HG02981 (cell line): ENCODE results near the gene TEX38.
A peak's percentile ranks its signal among the peaks of the same experiment; 100 is the strongest.
"Not testable (repeated sequence)": the region's sequence is repeated elsewhere in the genome, so short reads cannot be mapped to it uniquely, and the experiment has no call there.

Experiments
- ATAC-seq: cut with Tn5 transposase; IDR thresholded peaks from one replicate; pipeline ENCODE4 v1.9.1; 2021; ENCODE audit warnings: mild to moderate bottlenecking, moderate library complexity; ENCODE audit not compliant: unreplicated experiment

Gene TEX38

GRCh38 chr1:46654698-46655097, 17.0 kb upstream of the TEX38 start:
- ATAC-seq = not testable (repeated sequence)

- ATAC-seq = no peak
Observed at GRCh38 chr1:46655848-46656247, 15.8 kb upstream of the TEX38 start.

DNA sequence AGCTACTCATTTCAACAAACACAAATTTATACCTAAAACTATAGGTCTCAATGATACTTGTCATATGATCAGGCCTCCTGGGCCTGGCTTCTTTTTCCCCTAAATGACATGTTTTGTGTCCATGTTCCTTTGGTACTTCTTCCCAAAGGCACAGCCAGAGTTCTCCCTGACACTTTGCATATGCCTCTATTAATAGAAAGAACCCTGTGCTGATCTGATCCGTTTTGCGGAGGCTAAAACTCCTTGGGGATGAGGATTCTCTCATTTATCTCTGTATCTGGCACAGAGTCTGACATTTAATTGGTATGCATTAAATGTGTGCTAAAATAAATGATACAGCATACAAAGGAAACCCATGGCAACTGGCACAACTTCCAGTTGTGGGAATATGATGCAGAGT, 15.0 kb upstream of the TEX38 start:
- ATAC-seq = no peak

DNA sequence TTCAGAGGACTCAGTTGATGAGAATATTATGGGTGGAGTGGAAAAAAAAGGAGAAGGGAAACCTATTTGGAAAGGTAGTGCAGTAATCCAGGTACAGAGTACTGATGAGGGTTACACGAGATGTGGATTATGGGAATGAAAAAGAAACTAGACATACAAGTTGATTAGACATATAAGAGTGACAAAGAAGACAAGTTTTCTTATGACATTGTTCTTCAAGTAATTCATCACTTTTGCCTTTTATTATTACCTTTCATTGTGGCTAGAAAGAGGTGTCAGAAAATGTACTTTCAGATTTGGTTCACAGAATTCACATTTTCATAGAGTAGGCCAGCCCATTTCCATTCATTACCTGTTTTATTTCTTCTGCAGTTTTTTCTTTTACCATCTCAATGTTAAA, 13.9 kb upstream of the TEX38 start:
- ATAC-seq = no peak

DNA sequence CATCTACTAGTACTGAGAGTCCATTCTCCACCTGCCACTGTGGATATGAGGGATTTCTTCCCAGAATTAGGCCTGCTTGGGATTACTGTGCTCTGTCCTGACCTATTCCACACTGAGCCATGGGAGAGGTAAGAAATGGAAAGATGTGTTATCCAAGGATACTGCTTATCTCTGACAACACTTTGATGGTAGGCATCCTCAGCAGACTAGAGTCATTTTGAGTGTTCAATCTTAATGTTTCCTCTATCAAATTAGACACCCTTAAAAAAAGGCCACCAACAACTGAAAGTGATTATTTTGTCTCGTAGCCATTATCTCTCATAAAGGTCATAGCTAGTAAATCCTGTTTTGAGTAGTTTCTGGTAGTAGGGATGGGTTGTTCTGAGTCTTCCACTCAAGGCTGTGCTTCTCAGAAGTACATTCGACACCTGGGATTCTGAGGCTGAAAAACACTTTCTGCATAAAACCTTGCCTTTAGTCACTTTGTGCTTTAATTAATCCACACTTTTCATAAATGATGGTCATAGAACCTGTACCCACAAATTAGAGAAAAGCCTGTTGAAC, 12.3 kb upstream of the TEX38 start:
- no peak for ATAC-seq

DNA sequence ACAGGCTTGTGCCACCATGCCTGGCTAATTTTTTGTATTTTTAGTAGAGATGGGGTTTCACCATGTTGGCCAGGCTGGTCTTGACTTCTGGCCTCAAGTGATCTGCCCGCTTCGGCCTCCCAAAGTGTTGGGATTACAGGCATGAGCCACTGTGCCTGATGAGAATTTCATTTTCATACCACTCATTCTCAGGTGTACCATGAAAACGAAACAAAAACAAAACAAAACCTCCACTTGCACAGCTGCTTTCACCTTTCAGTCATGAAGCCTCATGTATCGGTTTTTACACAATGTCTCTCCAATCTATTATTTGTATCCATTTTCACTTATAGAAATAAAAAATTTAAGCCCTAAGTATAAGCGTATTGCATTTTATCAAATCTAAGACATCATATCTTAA, 11.5 kb upstream of the TEX38 start:
- peak; percentile 76 for ATAC-seq

- not testable (repeated sequence) for ATAC-seq
Observed at GRCh38 chr1:46662919-46663318, 8.7 kb upstream of the TEX38 start.

DNA sequence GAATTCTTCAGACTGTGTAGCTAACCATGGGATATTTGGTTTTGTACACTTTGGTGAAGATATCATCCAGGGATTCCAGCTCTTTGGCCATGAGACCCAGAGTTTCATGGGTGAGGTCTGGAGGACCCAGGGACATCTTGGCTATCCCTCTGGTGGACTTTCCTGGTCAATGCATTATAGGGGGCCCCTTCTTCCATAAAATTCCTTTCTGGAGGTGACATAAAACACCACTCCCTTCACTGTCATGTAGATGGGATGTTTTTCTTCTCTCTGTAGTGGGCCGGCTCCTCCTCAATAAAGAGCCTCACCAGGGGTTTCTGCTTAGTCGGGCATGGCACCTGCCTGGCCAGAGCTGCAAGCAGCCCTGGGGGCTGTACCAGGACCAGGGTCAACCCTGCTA, 5.7 kb upstream of the TEX38 start:
- no peak for ATAC-seq

GRCh38 chr1:46667782-46668760, 3.6 kb upstream of the TEX38 start, which contains the start of gene ATPAF1:
Gene ATPAF1 (minus strand): TSS chr1:46668364. CDS start chr1:46668322, 42 bp downstream.
- ATAC-seq = peak; percentile 79

- no peak for ATAC-seq
Observed at GRCh38 chr1:46670134-46670533, 1.5 kb upstream of the TEX38 start.

DNA sequence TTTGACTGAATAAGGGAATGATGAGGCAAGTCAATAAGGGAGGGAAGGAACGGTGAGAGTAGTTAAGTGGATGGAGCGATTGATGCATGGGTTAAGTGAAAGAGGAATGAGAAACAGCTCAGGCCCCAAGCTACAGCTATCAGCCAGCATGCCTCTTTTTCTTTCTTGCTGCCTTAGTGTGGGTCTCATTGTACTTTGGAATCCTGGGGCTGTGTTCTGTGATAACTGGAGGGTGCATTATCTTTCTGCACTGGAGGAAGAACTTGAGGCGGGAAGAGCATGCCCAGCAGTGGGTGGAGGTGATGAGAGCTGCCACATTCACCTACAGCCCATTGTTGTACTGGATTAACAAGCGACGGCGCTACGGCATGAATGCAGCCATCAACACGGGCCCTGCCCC, 1.0 kb downstream of the TEX38 start:
- no peak for ATAC-seq

DNA sequence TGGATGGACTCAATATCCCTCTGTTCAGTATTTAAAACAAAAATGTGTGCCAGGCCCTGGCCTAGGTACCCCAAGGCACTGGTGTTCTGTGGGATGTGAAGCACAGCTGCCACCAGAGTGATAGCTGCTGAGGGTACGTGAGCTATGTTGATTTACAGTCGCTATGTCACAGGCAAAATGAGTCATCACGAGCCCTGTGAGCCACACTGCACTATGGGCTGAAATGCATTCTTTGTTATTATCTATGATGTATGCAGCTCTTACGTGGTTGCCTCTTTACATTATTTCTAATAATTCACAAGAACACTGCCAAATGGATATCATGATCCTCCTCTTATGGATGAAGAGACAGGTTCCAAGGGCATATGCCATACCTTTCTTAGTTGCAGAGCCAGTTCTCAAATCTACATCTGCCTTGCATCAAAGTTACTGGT, 2.1 kb downstream of the TEX38 start:
- ATAC-seq = no peak

- ATAC-seq = peak; percentile 75
Observed at GRCh38 chr1:46675549-46676314, 4.1 kb downstream of the TEX38 start.

GRCh38 chr1:46676531-46676930, 4.9 kb downstream of the TEX38 start:
- ATAC-seq = no peak

DNA sequence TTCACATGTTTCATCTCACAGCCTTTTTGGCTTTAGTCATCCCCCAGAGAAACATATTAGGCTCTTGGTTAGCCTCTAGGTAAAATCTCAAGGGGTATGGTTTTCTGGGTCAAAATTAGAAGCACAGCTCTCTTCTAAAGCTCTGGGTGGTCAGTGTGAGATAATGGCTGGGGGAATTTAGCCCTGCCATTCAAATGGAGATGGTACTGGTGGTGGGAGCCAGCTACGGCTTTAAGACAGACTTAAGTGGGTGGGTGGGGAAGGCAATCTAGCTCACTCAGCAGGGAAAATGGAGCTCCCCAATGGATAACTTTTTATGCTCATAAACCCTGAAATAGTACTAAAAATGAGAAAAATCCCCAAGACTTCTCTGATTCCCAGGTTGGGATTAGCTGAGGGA, 5.7 kb downstream of the TEX38 start:
- ATAC-seq = no peak

- ATAC-seq = no peak
Observed at GRCh38 chr1:46679789-46680573, 8.3 kb downstream of the TEX38 start.

DNA sequence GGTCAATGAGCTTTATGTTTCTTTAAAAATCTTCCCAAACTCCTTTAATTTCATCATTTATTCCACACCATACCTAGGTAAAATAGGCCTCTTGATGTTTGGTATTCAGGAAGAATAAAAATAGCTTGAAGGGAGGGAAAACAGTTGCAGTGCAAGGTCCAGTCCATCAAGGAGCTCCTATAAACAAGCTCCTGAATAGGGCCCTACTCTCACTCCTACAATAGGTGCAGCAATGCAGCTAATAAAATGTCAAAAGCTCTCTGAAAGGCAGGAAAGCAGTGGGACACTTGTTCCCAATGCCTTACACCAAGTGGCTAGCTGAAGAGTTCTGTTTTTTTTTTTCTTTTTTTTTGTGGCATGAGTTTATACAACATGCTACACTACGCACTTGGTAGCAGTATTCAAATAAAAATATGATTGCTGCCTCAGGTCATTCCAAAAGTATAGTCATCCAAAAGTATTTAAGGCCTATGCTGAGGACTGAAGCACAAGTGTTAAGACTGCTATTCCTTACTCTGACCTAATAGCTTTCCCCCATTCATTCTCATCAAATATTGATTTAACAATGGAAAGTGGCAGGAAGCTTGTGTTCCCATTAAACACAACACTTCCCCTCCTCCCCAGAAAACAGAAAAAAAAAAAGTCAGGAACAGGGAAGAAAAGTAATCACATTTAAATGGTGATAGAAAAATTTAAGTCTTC, 9.8 kb downstream of the TEX38 start:
- no peak for ATAC-seq

GRCh38 chr1:46682064-46682463, 10.4 kb downstream of the TEX38 start:
- no peak for ATAC-seq

DNA sequence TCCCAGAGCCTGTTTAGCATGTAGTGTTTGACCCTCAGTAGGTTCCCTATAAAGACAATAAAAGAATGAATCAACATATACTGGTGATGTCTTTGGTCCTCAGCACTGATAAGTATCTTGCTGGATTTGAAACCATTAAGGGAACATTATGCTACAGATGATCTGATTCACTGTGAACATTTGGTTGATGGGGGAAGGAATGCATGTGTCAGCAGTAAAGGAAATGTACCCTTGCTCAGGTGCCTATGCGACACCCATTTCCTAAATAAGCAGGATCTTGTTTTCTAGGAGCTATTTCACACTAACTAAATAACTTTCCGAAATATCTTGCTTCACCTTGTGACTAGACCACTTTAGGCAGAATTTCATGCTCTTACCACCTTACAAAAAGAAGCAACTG, 13.0 kb downstream of the TEX38 start:
- no peak for ATAC-seq

DNA sequence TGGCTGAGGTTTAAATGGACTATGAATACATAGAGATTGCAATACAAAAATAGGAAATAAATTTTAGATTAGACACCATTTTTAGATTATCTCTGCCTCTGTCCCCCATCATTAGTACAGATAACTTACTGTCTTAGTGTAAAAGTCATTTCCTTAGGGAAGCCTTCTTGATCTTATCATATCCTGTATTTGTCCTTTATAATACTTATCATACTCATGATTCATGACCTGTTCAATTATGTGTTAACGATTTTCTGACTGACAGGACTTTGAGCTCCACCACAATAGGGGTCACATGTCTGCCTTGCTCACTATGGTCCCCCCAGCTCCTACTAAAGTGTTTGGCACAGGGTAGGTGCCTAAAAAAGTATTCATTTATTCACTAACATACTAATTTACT, 14.6 kb downstream of the TEX38 start:
- ATAC-seq = no peak
